ENCODE data around the gene NAA80.
"Not testable (repeated sequence)": the region's sequence is repeated elsewhere in the genome, so short reads cannot be mapped to it uniquely, and the experiment has no call there.

DNA sequence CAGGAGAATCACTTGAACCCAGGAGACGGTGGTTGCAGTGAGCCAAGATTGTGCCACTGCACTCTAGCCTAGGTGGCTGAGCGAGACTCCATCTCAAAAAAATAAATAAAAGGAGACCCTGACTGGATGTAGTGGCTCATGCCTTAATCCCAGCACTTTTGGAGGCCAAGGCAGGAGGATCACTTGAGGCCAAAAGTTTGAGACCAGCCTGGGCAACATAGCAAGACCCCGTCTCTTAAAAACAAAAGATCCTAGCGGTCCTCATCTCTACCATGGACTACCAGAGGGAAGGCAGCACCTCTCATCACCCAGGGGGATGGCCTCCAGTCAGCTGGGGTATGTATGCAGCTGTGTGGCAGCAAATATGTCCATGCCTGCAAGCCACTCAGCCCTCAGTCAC, 37.0 kb downstream of the NAA80 start:
- not testable (repeated sequence) for TF ChIP-seq GTF2F1 (IDR thresholded peaks at IDR 0.05; ENCODE audit: borderline replicate concordance, low read depth, low read length); JUND (IDR thresholded peaks at IDR 0.05; ENCODE audit: low read length); CTCF (IDR thresholded peaks at IDR 0.05; ENCODE audit: control extremely low read depth in 1 of 3, insufficient read depth in 1 of 3, low read depth in 1 of 3, low read length in 3 of 3); GABPA (IDR thresholded peaks at IDR 0.05; ENCODE audit: borderline replicate concordance, insufficient read depth, low read length); EZH2 (IDR thresholded peaks at IDR 0.05; ENCODE audit: low read depth, low read length, severe bottlenecking); POLR2A (IDR thresholded peaks at IDR 0.05; ENCODE audit: control extremely low read depth in 1 of 2, low read depth in 2 of 2, low read length in 2 of 2); TCF12 (IDR thresholded peaks at IDR 0.05; ENCODE audit: low read depth, low read length); HDAC2 (IDR thresholded peaks at IDR 0.05; ENCODE audit: borderline replicate concordance in 1 of 2, low read depth in 2 of 2, low read length in 2 of 2)

All from H1 (cell line).